ENCODE data around the gene SRGN.

The SRGN gene

GRCh38 chr10:69061305-69062161 lies 26.4 kb upstream of the SRGN start:
- DNase-seq (ENCODE audit: low spot score): peak; percentile 87

- DNase-seq (ENCODE audit: low spot score): no peak
These were observed 25.0 kb upstream of the SRGN start for GRCh38 chr10:69062901-69063300.

- DNase-seq (ENCODE audit: low spot score): no peak
These were observed 23.1 kb upstream of the SRGN start for GRCh38 chr10:69064762-69065328.

- DNase-seq (ENCODE audit: low spot score): peak; percentile 61
These were observed 22.2 kb upstream of the SRGN start for GRCh38 chr10:69065406-69066361.

GRCh38 chr10:69067189-69067588 lies 20.7 kb upstream of the SRGN start:
- DNase-seq (ENCODE audit: low spot score): no peak

GRCh38 chr10:69068549-69068948 lies 19.4 kb upstream of the SRGN start:
- no peak for DNase-seq (ENCODE audit: low spot score)

GRCh38 chr10:69069090-69070042 lies 18.5 kb upstream of the SRGN start:
- peak; percentile 47 for DNase-seq (ENCODE audit: low spot score)

- DNase-seq (ENCODE audit: low spot score): no peak
These were observed 17.0 kb upstream of the SRGN start for GRCh38 chr10:69070951-69071350.

GRCh38 chr10:69071610-69072009 lies 16.3 kb upstream of the SRGN start:
- DNase-seq (ENCODE audit: low spot score): no peak

GRCh38 chr10:69073026-69073425 lies 14.9 kb upstream of the SRGN start:
- no peak for DNase-seq (ENCODE audit: low spot score)

GRCh38 chr10:69073736-69074364 lies 14.1 kb upstream of the SRGN start:
- no peak for DNase-seq (ENCODE audit: low spot score)

- no peak for DNase-seq (ENCODE audit: low spot score)
These were observed 13.4 kb upstream of the SRGN start for GRCh38 chr10:69074532-69074931.

- no peak for DNase-seq (ENCODE audit: low spot score)
These were observed 12.5 kb upstream of the SRGN start for GRCh38 chr10:69075431-69075830.

- no peak for DNase-seq (ENCODE audit: low spot score)
These were observed 9.6 kb upstream of the SRGN start for GRCh38 chr10:69078311-69078710.

- no peak for DNase-seq (ENCODE audit: low spot score)
These were observed 7.7 kb upstream of the SRGN start for GRCh38 chr10:69080226-69080625.

- peak; percentile 27 for DNase-seq (ENCODE audit: low spot score)
These were observed 1.8 kb upstream of the SRGN start for GRCh38 chr10:69086001-69086509.

GRCh38 chr10:69088471-69088769 lies 517 bp downstream of the SRGN start:
- no peak for DNase-seq (ENCODE audit: low spot score)

GRCh38 chr10:69088801-69089501 lies 1.0 kb downstream of the SRGN start:
- DNase-seq (ENCODE audit: low spot score): no peak

- DNase-seq (ENCODE audit: low spot score): no peak
These were observed 2.0 kb downstream of the SRGN start for GRCh38 chr10:69089638-69090599.
